DMS114 treated with DMSO at 0.1 percent for 48 hours (cell line): ENCODE measurements around the gene CSNK1D.

Experiments
- DNase-seq: peaks from one replicate; lab custom pipeline; 2025; ENCODE audit not compliant: unreplicated experiment; lab: John Stamatoyannopoulos, UW

The CSNK1D gene

DNA sequence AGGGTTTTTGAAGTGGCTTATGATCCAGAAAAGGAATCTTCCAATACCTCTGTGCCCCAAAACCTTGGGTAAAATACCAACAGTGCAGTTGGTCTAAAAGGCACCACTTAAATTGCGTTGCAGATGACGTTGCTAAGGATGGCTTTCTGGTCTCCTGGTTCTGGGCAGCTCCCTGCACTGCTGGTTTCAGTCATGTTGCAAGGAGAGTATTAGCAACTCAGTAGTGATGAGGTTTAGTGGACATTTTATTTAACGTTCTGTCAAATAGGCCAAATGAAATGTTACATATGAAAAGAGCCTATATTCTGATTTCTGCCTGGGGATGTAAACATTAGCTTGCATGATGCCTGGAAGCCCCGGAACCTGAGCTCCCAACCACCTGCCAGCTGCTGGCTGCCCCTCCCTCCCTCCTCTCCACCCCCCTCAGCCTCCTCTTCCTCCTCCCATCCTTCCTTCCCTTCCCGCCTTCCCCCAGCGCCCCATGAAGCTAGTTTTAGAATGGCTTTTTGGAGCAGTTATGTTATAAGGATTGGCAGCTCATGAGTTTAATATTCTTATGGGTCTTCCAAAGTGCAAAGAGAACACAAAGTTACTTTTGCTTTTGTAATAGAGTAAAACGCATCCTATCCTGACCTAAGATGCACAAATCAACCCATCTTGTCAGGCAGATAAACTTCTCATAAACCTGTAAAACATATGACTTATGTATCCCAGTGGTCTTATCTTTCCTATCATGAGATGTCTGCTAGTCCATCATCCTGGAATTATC lies 23.2 kb upstream of the CSNK1D start:
- DNase-seq, result no peak

DNA sequence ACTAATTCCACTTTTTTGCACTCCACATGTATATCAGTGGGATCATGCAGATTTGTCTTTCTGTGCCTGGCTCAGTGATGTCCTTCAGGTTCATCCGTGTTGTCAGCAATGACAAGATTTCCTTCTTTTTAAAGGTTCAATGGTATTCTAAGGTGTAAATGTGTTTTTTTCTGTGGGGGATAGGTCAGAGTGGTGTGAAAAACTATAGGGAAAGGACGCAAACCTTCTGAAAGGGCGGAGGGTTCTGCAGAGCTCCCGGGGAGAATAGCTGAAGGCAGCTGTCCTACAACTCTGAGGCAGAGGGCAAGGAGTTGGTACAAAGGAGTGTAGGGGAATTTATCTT lies 21.9 kb upstream of the CSNK1D start:
- DNase-seq, result no peak

GRCh38 chr17:82294064-82294773 lies 20.7 kb upstream of the CSNK1D start:
- DNase-seq, result no peak

DNA sequence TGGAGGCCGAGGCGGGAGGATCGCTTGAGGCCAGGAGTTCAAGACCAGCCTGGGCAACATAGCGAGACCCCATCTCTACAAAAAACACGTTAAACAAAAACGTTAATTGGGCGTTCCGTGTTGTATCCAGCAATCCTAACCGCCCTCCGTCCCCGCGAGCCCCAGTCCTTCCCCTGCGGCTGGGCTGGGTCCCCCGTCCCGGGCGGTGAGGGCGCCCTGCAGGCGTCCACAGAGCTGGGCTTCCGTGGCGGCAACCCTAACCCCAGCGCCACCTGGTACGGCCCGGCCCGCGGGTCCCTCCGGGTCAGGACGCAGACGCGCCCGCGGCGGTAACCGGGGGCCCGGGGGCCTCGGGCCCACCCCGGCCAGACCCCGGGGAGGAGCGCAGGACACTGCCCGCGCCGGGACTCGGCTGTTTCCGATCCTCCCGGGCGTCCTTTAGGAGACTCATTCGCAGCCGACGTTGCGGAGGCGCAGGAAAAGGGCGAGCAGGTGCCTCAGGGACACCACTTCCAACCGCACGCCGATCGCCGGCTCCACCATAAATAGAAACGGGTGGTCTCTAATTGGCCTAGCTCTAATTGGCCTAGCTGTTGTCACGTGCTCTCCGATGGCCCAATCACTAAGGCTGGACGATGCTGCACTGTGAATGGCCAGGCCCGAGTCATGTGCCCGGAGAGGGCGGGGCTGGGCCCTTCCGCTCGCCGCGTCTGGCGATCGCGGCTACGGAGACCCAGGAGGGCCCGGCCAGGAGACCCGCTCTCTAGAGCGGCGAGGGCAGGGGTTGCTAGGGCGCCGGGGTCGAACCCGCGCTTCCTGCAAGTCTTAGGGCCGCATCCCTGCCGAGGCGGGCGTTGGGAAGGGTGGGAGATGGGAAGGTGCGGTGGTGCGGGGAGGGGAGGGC lies 19.0 kb upstream of the CSNK1D start:
- DNase-seq, result peak; percentile 94

DNA sequence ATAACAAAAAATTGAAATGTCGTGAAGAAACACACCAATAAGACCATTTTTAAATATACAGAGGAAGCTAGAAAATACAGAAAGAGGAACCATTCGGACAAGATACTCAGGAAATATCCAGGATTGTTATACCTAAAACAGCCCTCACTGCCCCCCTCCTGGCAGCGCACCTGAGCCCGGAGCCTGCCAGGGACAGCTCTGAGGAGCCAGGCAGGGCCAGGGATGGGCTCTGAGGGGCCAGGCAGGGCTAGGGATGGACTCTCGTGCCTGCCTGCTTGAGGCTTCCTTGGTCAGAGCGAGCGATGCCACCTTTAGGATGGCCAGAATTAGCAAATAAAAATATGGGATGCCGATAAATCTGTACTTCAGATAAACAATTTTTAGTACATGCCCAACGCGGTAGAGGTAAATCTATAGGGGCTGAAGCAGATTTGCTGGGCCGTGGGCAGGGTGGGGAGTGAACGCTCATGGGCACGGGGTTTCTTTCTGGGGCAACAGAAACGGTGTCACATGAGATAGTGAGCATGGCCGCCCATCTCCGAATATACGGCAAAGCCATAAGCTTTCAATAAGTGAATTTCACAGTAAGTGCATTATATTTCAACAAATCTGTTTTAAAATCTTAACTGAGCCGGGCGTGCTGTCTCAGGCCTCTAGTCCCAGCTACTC lies 18.2 kb upstream of the CSNK1D start:
- DNase-seq, result no peak

DNA sequence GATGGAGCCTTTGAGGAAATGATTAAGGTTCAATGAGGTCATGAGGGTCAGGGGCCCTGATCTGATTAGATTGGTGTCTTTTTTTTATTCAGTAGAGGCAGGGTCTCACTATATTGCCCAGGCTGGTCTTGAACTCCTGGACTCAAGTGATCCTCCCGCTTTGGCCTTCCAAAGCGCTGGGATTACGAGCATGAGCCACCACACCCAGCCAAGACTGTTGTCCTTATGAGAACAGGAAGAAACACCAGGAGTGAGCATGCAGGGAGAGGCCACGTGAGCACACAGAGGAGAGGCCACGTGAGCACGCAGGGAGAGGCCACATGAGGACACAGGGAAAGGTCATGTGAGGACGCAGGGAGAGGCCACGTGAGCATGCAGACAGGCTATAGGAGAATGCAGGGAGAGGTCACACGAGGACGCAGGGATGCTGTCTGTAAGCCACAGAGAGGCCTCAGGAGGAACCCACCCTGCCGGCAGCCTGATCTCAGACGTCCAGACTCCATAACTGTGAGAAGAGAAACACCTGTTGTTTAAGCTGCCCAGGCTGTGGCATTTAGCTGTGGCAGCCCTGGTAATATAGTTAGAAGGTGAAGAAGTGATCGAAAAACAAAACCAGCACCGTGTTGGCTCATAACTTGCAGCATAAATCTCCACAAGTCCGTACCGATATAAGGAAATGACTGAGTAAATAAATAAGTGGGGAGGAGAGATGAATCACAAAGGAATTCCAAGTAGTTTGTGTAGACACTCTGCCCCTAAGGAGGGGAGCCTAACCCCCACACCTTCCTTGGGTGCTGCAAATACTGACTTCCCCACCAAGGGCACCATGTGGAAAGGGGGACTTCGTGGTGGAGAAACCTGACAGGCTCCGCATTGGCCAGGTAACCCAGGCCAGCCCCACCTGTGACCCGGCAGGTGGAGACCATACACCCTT lies 14.6 kb upstream of the CSNK1D start:
- DNase-seq, result no peak

DNA sequence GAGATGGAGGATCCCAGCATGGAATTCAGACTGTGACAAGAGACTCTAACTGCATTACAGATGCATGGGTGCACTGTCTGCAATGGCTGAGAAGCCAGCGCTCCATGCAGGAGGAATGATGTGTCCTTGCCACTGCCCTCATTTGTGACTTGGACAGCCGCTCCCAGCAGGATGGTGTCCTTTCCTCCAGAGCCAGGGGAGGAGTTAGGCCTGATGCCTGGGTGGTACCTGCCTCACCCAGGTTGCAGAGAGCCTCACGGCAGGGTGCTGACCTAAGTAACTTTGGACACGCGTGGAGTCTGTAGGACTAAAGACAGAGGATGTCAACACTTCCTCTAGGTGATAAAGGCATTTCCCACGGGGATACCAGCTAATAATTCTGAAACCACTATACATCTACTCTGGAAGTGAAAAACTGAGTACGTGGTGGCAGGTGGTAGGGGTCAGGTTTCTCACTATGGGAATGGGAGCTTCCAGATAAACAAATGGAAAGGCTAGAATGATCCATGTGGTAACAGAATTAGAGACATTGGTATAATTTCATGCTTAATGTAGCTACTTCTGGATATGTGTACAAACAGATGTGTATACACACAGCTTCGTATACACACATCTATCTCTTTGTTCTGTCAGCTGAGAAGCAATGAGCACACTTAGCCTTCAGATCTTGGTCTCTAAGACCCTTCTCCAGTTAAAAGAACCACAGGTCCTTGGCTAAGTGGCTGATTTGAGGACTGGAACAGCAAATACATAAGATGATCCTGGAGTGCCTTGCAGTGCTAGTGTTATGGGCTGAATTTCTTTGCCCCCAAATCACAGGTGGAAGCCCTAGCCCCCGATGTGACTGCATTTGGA lies 13.7 kb upstream of the CSNK1D start:
- DNase-seq, result no peak

DNA sequence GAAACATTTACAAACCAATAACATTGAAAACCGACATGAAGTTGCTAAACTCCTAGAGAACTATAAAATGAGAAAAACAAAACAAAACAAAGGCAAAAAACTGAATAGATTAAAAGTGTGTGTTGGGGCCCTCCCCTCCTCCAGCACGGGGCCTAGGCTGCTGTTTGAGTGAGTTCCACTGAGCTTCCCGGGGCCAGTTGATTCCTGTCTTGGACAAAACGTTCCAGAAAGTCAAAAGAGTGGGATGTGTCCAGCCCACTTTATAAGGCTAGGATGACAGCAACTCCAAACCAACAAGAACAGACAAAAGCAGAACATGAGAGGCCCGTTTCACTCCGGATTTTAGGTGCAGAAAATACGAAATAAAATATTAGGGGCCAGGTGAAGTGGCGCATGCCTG lies 11.6 kb upstream of the CSNK1D start:
- DNase-seq, result no peak

- DNase-seq, result no peak
Measured at GRCh38 chr17:82283208-82283749, 9.8 kb upstream of the CSNK1D start.

GRCh38 chr17:82282239-82283207 lies 9.0 kb upstream of the CSNK1D start:
- no peak for DNase-seq

DNA sequence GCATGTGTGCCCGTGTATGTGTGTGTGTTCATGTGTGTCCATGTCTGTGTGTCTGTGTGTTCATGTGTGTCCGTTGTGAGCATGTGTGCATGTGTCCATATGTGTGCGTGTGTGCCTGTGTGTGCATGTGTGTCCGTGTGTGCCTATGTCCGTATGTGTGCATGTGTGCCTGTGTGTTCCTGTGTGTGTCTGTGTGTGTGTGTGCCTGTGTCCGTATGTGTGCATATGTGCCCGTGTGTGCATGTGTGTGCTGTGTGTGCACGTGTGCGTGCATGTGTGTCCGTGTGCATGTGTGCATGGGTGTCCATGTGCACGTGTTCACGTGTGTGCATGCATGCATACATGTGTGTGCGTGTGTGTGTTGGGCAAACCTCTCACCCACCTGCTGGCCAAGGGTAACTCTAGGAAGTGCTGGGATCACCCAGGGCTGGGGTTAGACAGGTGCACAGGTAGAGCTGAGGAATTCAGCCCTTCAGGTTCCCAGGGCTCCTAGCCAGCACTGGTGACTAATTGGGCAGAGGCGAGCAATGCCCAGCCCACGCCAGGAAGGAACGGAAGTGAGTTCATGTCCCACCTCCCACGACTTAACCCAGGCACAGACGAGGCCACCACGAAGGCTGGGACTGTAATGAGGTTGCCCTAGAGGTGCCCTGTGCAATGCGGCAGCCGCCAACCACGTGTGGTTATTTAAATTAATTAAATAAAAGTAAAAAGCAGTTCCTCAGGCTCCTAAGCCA lies 8.2 kb upstream of the CSNK1D start:
- no peak for DNase-seq

DNA sequence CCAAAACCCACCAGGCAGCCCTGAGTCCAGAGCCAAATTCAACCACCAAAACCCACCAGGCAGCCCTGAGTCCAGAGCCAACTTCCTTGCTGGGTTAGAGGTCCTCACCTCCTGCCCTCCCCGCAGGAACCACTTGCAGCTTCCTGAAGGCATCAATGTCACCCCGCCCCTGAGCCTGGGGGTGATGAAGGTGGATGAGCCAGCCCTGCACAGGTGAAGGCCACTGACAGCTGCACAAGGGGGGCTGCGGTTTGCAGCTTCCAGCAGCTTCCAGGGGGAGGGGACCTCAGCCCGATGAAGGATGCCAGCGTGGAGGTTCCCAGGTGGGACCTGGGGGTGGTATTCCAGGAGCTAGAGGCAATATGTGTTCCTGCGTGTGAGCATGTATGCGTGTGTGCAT lies 7.6 kb upstream of the CSNK1D start:
- no peak for DNase-seq

DNA sequence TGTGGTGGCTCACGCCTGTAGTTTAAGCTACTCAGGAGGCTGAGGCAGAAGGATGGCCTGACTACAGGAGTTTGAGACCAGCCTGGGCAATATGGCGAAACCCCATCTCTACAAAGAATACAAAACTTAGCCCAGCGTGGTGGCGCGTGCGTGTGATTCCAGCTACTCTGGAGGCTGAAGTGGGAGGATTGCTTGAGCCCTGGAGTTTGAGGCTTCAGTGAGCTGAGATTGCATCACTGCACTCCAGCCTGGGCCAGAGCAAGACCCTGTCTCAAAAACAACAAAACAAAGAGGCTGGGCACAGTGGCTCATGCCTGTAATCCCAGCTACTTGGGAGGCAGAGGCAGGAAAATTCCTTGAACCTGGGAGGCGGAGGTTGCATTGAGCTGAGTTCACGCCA lies 7.0 kb upstream of the CSNK1D start:
- no peak for DNase-seq

- no peak for DNase-seq
Measured at GRCh38 chr17:82278786-82279391, 5.4 kb upstream of the CSNK1D start.

DNA sequence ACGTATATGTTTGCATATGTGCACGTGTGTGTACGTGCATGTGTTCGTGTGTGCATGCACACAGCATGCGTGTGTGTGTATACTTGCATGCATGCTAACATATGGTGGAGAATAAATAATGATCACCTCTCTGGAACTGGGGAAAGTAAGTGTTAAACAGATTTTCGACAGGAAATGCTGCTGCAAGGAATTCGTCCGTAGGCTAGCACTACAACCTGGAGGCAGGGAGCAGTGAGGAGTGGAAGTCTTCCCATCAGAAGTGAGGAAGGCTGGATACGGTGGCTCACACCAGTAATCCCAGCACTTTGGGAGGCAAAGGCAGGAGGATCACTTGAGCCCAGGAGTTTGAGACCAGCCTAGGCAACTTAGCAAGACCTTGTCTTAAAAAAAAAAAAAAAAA lies 4.8 kb upstream of the CSNK1D start:
- DNase-seq, result no peak

- no peak for DNase-seq
Measured at GRCh38 chr17:82277851-82278250, 4.4 kb upstream of the CSNK1D start.

- no peak for DNase-seq
Measured at GRCh38 chr17:82276938-82277337, 3.4 kb upstream of the CSNK1D start.
